Panc1 (cell line): ENCODE measurements around the gene EEF1A2. TPM values are rescaled to one million over a fixed set of nuclear protein-coding genes. Genes with fewer than 3 reads are reported as not detected.
A peak's percentile ranks its signal among the peaks of the same experiment; 100 is the strongest.

Experiments
- ATAC-seq: fragments of 200-7000 bp; cut with Tn5 transposase; 2 replicates; pipeline ENCODE4 v1.9.1; 2020; ENCODE audit warnings: mild to moderate bottlenecking, moderate library complexity
- BruUV-seq: library from RNA; stranded (reverse); fragments of 400-500 nt; replicated peaks from 2 replicates; lab custom pipeline; 2021; lab: Mats Ljungman, UMichigan
- CTCF ChIA-PET: fragments of 300-600 bp; sonication (Branson Sonifier 250); formaldehyde crosslinking; loops from one replicate; lab custom pipeline; 2022; ENCODE audit warnings: antibody characterized with exemption; lab: Charles Lee
- POLR2A ChIA-PET: fragments of 300-600 bp; sonication (Branson Sonifier 250); formaldehyde crosslinking; loops from one replicate; lab custom pipeline; 2022; ENCODE audit warnings: antibody characterized with exemption; lab: Charles Lee
- DNase-seq: peaks from one replicate; pipeline ENCODE4 v3.0.0-alpha.2; 2010; ENCODE audit warnings: low read depth, low spot score
- H3K27ac ChIP-seq: 2 replicates; pipeline ENCODE4 v1.5.1; 2011; ENCODE audit warnings: mild to moderate bottlenecking, low read length, inconsistent platforms
- H3K27me3 ChIP-seq: fragments of 200-500 bp; sonication (Bioruptor generic); 2 replicates; pipeline ENCODE4 v1.6.0; 2014; ENCODE audit warnings: low read length, inconsistent platforms; ENCODE audit not compliant: control insufficient read depth, insufficient read depth
- H3K36me3 ChIP-seq: fragments of 200-500 bp; sonication (Bioruptor generic); 2 replicates; pipeline ENCODE4 v1.5.1; 2014; ENCODE audit warnings: inconsistent platforms, mild to moderate bottlenecking, low read length, moderate library complexity; ENCODE audit not compliant: control insufficient read depth, insufficient read depth
- H3K4me1 ChIP-seq: 2 replicates; pipeline ENCODE4 v1.5.1; 2011; ENCODE audit warnings: inconsistent platforms, mild to moderate bottlenecking, low read length, moderate library complexity; ENCODE audit not compliant: control insufficient read depth, insufficient read depth
- H3K4me3 ChIP-seq, 2 experiments: 2 replicates each; pipeline ENCODE4 v1.5.1; 2011 to 2012; ENCODE audit warnings: low read depth in 2 of 2, low read length in 2 of 2, mild to moderate bottlenecking in 2 of 2, inconsistent platforms in 1 of 2, moderate library complexity in 1 of 2
- H3K9me3 ChIP-seq: fragments of 200-500 bp; sonication (Bioruptor generic); 2 replicates; pipeline ENCODE4 v1.5.1; 2014; ENCODE audit warnings: low read depth, mild to moderate bottlenecking, inconsistent platforms, low read length, moderate library complexity; ENCODE audit not compliant: control insufficient read depth, insufficient read depth
- POLR2AphosphoS5 ChIP-seq: IDR thresholded peaks from 2 replicates; pipeline ENCODE4 v1.6.1; 2012; ENCODE audit warnings: mild to moderate bottlenecking, low read depth, low read length, moderate library complexity
- SIN3A ChIP-seq: IDR thresholded peaks from 2 replicates; pipeline ENCODE4 v1.6.1; 2012; ENCODE audit warnings: low read depth, mild to moderate bottlenecking, low read length, moderate library complexity, borderline replicate concordance; ENCODE audit not compliant: insufficient read depth
- TCF7L2 ChIP-seq: IDR thresholded peaks from 2 replicates; pipeline ENCODE4 v1.6.1; 2011; ENCODE audit warnings: mild to moderate bottlenecking, low read depth, low read length, inconsistent platforms
- in situ Hi-C: cut with HindIII; loops from 2 replicates; pipeline ENCODE4 v1.10.0; 2016; ENCODE audit warnings: low sequenced_read_pairs, low pct_unique_long_range_greater_than_20kb
- intact Hi-C: fragments of 100-400 bp; cut with micrococcal nuclease; formaldehyde crosslinking; loops from one replicate; pipeline ENCODE4 v1.10.0; 2022; ENCODE audit not compliant: unreplicated experiment
- total RNA-seq: library from RNA; stranded (reverse); gene quantifications from one replicate; pipeline ENCODE4 v1.2.1, GENCODE V29; 2021; ENCODE audit not compliant: unreplicated experiment
- TF ChIP-seq, protein P1 (sequence below): fragments of 450-650 bp; IDR thresholded peaks from 2 replicates; pipeline ENCODE4 v1.5.1; 2017; ENCODE audit warnings: mild to moderate bottlenecking
- TF ChIP-seq, protein P2 (sequence below), 2 experiments: IDR thresholded peaks; 2 replicates each; pipeline ENCODE4 v1.6.1; 2011 to 2012; ENCODE audit warnings: low read depth in 2 of 2, control low read depth in 1 of 2, low read length in 1 of 2, mild to moderate bottlenecking in 1 of 2, moderate library complexity in 1 of 2; ENCODE audit not compliant: insufficient read depth in 1 of 2

The EEF1A2 gene
- total RNA-seq, 1 experiment from 2014 or later, result 178 TPM

DNA sequence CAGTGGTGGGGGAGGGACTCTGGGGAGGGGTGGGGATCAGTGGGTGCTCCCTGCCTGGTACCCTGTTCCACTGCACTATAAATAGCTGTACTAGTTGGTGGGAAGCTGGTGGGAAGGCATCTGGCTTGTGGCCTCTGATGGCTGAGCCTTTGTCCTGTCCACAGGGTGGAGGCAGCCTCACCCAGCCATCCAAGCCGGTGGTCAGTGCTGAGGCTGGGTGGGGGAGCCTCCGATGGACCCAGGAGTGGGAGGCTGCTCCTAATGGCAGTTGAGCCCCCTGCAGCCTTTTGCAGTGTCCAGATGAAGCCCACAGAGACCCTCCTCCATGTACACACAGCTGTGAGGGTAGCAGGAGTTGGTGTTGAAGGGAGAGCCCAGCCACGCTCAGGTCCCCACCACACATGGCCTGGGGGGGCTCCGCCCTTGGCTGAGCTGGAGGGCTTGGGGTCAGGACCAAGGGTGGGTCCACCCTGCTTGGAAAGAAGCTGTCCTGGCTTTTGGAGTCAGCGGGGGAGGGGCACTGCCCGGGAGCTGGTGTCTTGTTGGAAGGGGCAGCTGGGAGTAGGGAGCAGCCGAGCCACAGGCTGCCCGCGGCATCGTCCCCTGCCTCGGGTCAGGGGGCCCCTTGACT is 24.2 kb upstream of the EEF1A2 start:
- peaks cover 7% of the 10 kb centered on the region for H3K4me1 ChIP-seq
- H3K9me3 ChIP-seq, result no peaks in the 10 kb centered on the region
- BruUV-seq, result no TSS peak
- H3K27ac ChIP-seq, result no peak overlapping the region
- DNase-seq, result no peak
- CTCF ChIA-PET, result no interaction called here
- H3K27me3 ChIP-seq, result no peaks in the 10 kb centered on the region
- peaks cover 4% of the 10 kb centered on the region; the same call in 1 of the 2 replicates for H3K36me3 ChIP-seq
- in situ Hi-C loops, result no loop called here
- no peak overlapping the region for H3K4me3 ChIP-seq
- POLR2A ChIA-PET, result no interaction called here
- ATAC-seq, result no peak
- intact Hi-C loops, result no loop called here
- 0 out of 2 replicates have a peak, but pooled peaks have one; percentile 13 for TF ChIP-seq POLR2AphosphoS5
- TF ChIP-seq, protein P1, sequence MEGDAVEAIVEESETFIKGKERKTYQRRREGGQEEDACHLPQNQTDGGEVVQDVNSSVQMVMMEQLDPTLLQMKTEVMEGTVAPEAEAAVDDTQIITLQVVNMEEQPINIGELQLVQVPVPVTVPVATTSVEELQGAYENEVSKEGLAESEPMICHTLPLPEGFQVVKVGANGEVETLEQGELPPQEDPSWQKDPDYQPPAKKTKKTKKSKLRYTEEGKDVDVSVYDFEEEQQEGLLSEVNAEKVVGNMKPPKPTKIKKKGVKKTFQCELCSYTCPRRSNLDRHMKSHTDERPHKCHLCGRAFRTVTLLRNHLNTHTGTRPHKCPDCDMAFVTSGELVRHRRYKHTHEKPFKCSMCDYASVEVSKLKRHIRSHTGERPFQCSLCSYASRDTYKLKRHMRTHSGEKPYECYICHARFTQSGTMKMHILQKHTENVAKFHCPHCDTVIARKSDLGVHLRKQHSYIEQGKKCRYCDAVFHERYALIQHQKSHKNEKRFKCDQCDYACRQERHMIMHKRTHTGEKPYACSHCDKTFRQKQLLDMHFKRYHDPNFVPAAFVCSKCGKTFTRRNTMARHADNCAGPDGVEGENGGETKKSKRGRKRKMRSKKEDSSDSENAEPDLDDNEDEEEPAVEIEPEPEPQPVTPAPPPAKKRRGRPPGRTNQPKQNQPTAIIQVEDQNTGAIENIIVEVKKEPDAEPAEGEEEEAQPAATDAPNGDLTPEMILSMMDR, result no peak

DNA sequence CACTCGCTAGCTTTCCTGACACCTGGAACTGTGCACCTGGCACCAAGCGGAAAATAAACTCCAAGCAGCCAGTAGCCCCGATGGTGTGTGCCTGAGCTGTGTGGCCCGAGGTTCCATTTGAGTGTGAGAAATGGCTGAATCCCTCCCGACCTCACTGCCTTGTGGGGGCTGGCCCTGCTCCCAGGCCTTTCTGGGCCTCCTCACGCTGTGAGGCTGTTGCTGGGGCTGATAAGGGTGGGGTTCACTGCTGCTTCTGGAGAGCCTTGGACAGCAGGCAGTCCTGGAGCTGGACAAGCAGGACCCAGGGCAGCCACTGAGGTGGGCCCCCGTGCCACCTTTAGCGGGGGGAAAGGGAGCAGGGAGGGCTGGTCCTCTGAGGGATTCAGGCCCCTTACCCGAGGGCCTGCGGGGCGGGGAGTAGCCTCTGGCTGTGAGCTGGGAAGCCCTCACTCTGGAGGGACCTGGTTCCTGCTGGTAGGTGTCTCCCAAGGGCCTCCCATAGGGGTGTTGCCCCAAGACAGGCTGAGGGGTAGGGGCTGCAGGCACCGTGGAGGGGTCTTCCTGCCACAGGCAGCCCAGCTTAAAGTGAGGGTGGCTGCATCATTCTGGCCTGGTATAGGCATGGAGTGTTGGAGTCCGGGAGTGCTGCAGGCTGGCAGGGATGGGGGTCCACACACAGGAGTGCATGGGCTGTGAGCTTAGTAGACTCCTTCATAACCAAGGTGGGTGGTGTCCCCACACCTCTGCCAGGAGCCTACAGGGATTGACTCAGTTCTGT is 23.4 kb upstream of the EEF1A2 start:
- CTCF ChIA-PET, result interaction anchor here (1.1 kb wide), 1 partner anchor 41 kb away, joined by 9 read pairs; no protein-coding TSS in a partner anchor
- no peak for ATAC-seq
- POLR2A ChIA-PET, result no interaction called here
- BruUV-seq, result no TSS peak
- peaks cover 4% of the 10 kb centered on the region; the same call in 1 of the 2 replicates for H3K36me3 ChIP-seq
- in situ Hi-C loops (no loop called here), intact Hi-C loops (no loop called here)
- H3K27me3 ChIP-seq, result no peaks in the 10 kb centered on the region
- TF ChIP-seq POLR2AphosphoS5 (no peak), TCF7L2 (no peak), SIN3A (no peak)
- TF ChIP-seq, protein P1, result no peak
- TF ChIP-seq, protein P2, sequence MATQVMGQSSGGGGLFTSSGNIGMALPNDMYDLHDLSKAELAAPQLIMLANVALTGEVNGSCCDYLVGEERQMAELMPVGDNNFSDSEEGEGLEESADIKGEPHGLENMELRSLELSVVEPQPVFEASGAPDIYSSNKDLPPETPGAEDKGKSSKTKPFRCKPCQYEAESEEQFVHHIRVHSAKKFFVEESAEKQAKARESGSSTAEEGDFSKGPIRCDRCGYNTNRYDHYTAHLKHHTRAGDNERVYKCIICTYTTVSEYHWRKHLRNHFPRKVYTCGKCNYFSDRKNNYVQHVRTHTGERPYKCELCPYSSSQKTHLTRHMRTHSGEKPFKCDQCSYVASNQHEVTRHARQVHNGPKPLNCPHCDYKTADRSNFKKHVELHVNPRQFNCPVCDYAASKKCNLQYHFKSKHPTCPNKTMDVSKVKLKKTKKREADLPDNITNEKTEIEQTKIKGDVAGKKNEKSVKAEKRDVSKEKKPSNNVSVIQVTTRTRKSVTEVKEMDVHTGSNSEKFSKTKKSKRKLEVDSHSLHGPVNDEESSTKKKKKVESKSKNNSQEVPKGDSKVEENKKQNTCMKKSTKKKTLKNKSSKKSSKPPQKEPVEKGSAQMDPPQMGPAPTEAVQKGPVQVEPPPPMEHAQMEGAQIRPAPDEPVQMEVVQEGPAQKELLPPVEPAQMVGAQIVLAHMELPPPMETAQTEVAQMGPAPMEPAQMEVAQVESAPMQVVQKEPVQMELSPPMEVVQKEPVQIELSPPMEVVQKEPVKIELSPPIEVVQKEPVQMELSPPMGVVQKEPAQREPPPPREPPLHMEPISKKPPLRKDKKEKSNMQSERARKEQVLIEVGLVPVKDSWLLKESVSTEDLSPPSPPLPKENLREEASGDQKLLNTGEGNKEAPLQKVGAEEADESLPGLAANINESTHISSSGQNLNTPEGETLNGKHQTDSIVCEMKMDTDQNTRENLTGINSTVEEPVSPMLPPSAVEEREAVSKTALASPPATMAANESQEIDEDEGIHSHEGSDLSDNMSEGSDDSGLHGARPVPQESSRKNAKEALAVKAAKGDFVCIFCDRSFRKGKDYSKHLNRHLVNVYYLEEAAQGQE (IDR thresholded peaks at IDR 0.05; ENCODE audit: insufficient read depth in 1 of 2, low read depth in 2 of 2, low read length in 1 of 2), result no peak
- H3K4me3 ChIP-seq, result peak overlapping the region; percentile 19 to 32
- no peaks in the 10 kb centered on the region for H3K9me3 ChIP-seq
- no peak overlapping the region for H3K27ac ChIP-seq
- DNase-seq, result no peak
- peaks cover 7% of the 10 kb centered on the region for H3K4me1 ChIP-seq
